Measurements from ENCODE around the gene TOR1A. TPM values are rescaled to one million over a fixed set of nuclear protein-coding genes. Genes with fewer than 3 reads are reported as not detected.
A peak's percentile ranks its signal among the peaks of the same experiment; 100 is the strongest.
"Not testable (repeated sequence)": the region's sequence is repeated elsewhere in the genome, so short reads cannot be mapped to it uniquely, and the experiment has no call there.

The TOR1A gene
- total RNA-seq, 1 donor: 51.4 TPM

- H3K4me3 ChIP-seq (ENCODE audit: low read depth, low read length): peak within 1 kb of the TSS; percentile 78
- peak; percentile 95 for DNase-seq (ENCODE audit: low read depth)
- TF ChIP-seq CTCF (IDR thresholded peaks at IDR 0.05; ENCODE audit: insufficient read depth, low read depth, low read length): no peak
Observed at GRCh38 chr9:129802833-129803675, 20.9 kb downstream of the TOR1A start, which contains the start of gene TOR1B. Gene TOR1B (plus strand): TSS chr9:129803184. CDS start chr9:129803213, 29 bp downstream.

- no peak for DNase-seq (ENCODE audit: low read depth)
- TF ChIP-seq CTCF (IDR thresholded peaks at IDR 0.05; ENCODE audit: insufficient read depth, low read depth, low read length): no peak
- H3K4me3 ChIP-seq (ENCODE audit: low read depth, low read length): no peak overlapping the region
Observed at GRCh38 chr9:129801504-129801903, 22.4 kb downstream of the TOR1A start.

- no peak for DNase-seq (ENCODE audit: low read depth)
- no peak for TF ChIP-seq CTCF (IDR thresholded peaks at IDR 0.05; ENCODE audit: insufficient read depth, low read depth, low read length)
- H3K4me3 ChIP-seq (ENCODE audit: low read depth, low read length): no peak overlapping the region
Observed at GRCh38 chr9:129798973-129799372, 25.0 kb downstream of the TOR1A start.

GRCh38 chr9:129796029-129796428 is 27.9 kb downstream of the TOR1A start:
- H3K4me3 ChIP-seq (ENCODE audit: low read depth, low read length); DNase-seq (ENCODE audit: low read depth): not testable (repeated sequence)

- no peak for TF ChIP-seq CTCF (IDR thresholded peaks at IDR 0.05; ENCODE audit: insufficient read depth, low read depth, low read length)
- no peak for DNase-seq (ENCODE audit: low read depth)
- no peak overlapping the region for H3K4me3 ChIP-seq (ENCODE audit: low read depth, low read length)
Observed at GRCh38 chr9:129794549-129794948, 29.4 kb downstream of the TOR1A start.

- DNase-seq (ENCODE audit: low read depth): no peak
- TF ChIP-seq CTCF (IDR thresholded peaks at IDR 0.05; ENCODE audit: insufficient read depth, low read depth, low read length): no peak
- no peak overlapping the region for H3K4me3 ChIP-seq (ENCODE audit: low read depth, low read length)
Observed at GRCh38 chr9:129786481-129786880, 37.5 kb downstream of the TOR1A start.

GRCh38 chr9:129785866-129786265 is 38.1 kb downstream of the TOR1A start:
- H3K4me3 ChIP-seq (ENCODE audit: low read depth, low read length): no peak overlapping the region
- no peak for DNase-seq (ENCODE audit: low read depth)
- TF ChIP-seq CTCF (IDR thresholded peaks at IDR 0.05; ENCODE audit: insufficient read depth, low read depth, low read length): no peak

GRCh38 chr9:129784970-129785369 is 39.0 kb downstream of the TOR1A start:
- not testable (repeated sequence) for DNase-seq (ENCODE audit: low read depth)

More at GRCh38 chr9:129784970-129785369, 39.0 kb downstream of the TOR1A start:
- H3K4me3 ChIP-seq (ENCODE audit: low read depth, low read length): not testable (repeated sequence)
